Lung microvascular endothelial cell (primary cell): Measurements from ENCODE around the gene E2F7. TPM values are rescaled to one million over a fixed set of nuclear protein-coding genes. Genes with fewer than 3 reads are reported as not detected.

Experiments used
- DNase-seq, 2 donors: peaks; one replicate each; pipeline versions ENCODE4 v3.0.0 to v3.0.0-alpha.2; 2010; ENCODE audit warnings: low read depth in 2 of 2
- total RNA-seq: library from RNA; depleted of rRNA; stranded (reverse); fragments of >200 nt; gene quantifications from 2 replicates; pipeline ENCODE4 v1.2.1, GENCODE V29; 2014

The E2F7 gene
- total RNA-seq, 1 donor from 2014 or later = 2.8 TPM

GRCh38 chr12:77070382-77070781 lies 5.0 kb upstream of the E2F7 start:
- DNase-seq = no peak

- DNase-seq = peak in 1 of 2 donors; percentile 46
Observed at GRCh38 chr12:77064896-77065360, 441 bp downstream of the E2F7 start.

GRCh38 chr12:77062846-77063461 lies 2.4 kb downstream of the E2F7 start:
- DNase-seq = peak; percentile 99

GRCh38 chr12:77062396-77062795 lies 3.0 kb downstream of the E2F7 start:
- peak in 1 of 2 donors; percentile 40 for DNase-seq

GRCh38 chr12:77060883-77061240 lies 4.5 kb downstream of the E2F7 start:
- DNase-seq = no peak

GRCh38 chr12:77060136-77060882 lies 5.1 kb downstream of the E2F7 start:
- DNase-seq = no peak

- DNase-seq = peak in 1 of 2 donors; percentile 32
Observed at GRCh38 chr12:77058740-77059139, 6.6 kb downstream of the E2F7 start.

GRCh38 chr12:77054851-77055250 lies 10.5 kb downstream of the E2F7 start:
- no peak for DNase-seq

- DNase-seq = no peak
Observed at GRCh38 chr12:77053259-77053658, 12.1 kb downstream of the E2F7 start.

- DNase-seq = peak; percentile 89 to 91
Observed at GRCh38 chr12:77049767-77050353, 15.5 kb downstream of the E2F7 start.

GRCh38 chr12:77047341-77048109 lies 17.8 kb downstream of the E2F7 start:
- no peak for DNase-seq

GRCh38 chr12:77046468-77046867 lies 18.9 kb downstream of the E2F7 start:
- DNase-seq = no peak

GRCh38 chr12:77045183-77045582 lies 20.2 kb downstream of the E2F7 start:
- no peak for DNase-seq

GRCh38 chr12:77044721-77045120 lies 20.6 kb downstream of the E2F7 start:
- DNase-seq = no peak

- DNase-seq = no peak
Observed at GRCh38 chr12:77042833-77043232, 22.5 kb downstream of the E2F7 start.

GRCh38 chr12:77040231-77040630 lies 25.1 kb downstream of the E2F7 start:
- no peak for DNase-seq

- no peak for DNase-seq
Observed at GRCh38 chr12:77035226-77035625, 30.1 kb downstream of the E2F7 start.

GRCh38 chr12:77033658-77034536 lies 31.5 kb downstream of the E2F7 start:
- DNase-seq = no peak

GRCh38 chr12:77032406-77032805 lies 33.0 kb downstream of the E2F7 start:
- DNase-seq = peak in 1 of 2 donors; percentile 24

GRCh38 chr12:77031745-77032144 lies 33.6 kb downstream of the E2F7 start:
- DNase-seq = peak; percentile 24 to 50

- no peak for DNase-seq
Observed at GRCh38 chr12:77025782-77026314, 39.5 kb downstream of the E2F7 start.
